ENCODE measurements around the gene SDF4. TPM values are rescaled to one million over a fixed set of nuclear protein-coding genes. Genes with fewer than 3 reads are reported as not detected.

SDF4 gene
- total and polyA plus RNA-seq, 2 of the 13 experiments (the other 11 are each of a cell fraction or from before 2014, with no cell fraction given), result 80.8 to 107 TPM

DNA sequence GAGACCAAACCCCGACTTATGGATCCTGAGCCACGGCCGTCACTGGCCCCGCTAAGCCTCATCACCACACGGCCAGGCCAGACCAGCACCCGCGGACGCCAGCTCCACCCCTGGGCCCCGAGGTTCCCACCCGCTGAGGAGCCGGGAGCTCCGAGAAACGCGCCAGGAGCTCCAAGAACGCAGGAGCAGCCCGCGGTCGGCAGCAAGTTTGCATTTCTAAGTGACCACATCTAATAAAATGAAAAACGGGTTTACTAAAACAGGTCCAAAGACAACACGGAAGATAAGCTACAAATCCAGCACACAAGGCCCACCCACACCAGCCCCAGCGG is 22.8 kb upstream of the SDF4 start:
- H3K4me2 ChIP-seq (ENCODE audit: low read depth, low read length), result no peak overlapping the region
- no peaks in the 10 kb centered on the region for H4K20me1 ChIP-seq (ENCODE audit: insufficient read depth, low read length)
- ChIA-PET CTCF (ENCODE audit: low intra/inter-chr PET ratio, low total read pairs) (no interaction called here), POLR2A (no interaction called here)
- H3K4me3 ChIP-seq (replicated peaks in 1 of 3; ENCODE audit: insufficient read depth in 1 of 3, low read depth in 2 of 3, low read length in 3 of 3), result no peak overlapping the region
- H3K79me2 ChIP-seq (ENCODE audit: insufficient read depth, low read length), result no peaks in the 10 kb centered on the region
- in situ Hi-C loops (cut with HindIII; ENCODE audit: extremely low pct_ligation_motif_present, low pct_unique_long_range_greater_than_20kb), result no loop called here
- WGBS (ENCODE audit: low lambda C conversion rate), result 98% methylated on average over 21 of the region's 21 CpGs
- no peak overlapping the region for H2AFZ ChIP-seq (ENCODE audit: low read length)
- H3K4me1 ChIP-seq (ENCODE audit: insufficient read depth, low read length), result no peaks in the 10 kb centered on the region
- peaks cover 12 to 26% of the 10 kb centered on the region in 2 experiments; a peak in 4 of 5 replicates for H3K36me3 ChIP-seq (replicated peaks in 1 of 2; ENCODE audit: control insufficient read depth in 1 of 2, insufficient read depth in 2 of 2, low read length in 2 of 2)
- no TSS peak for BruUV-seq (replicated peaks)
- H3K27me3 ChIP-seq (ENCODE audit: control insufficient read depth in 1 of 2, insufficient read depth in 2 of 2, low read length in 2 of 2), result no peaks in the 10 kb centered on the region
- DNase-seq (ENCODE audit: low spot score) (no peak), ATAC-seq (no peak), FAIRE-seq (no peak)
- no peak for TF ChIP-seq CTCF (CRISPR knock-in tag; IDR thresholded peaks at IDR 0.05)
- TF ChIP-seq, protein P1, sequence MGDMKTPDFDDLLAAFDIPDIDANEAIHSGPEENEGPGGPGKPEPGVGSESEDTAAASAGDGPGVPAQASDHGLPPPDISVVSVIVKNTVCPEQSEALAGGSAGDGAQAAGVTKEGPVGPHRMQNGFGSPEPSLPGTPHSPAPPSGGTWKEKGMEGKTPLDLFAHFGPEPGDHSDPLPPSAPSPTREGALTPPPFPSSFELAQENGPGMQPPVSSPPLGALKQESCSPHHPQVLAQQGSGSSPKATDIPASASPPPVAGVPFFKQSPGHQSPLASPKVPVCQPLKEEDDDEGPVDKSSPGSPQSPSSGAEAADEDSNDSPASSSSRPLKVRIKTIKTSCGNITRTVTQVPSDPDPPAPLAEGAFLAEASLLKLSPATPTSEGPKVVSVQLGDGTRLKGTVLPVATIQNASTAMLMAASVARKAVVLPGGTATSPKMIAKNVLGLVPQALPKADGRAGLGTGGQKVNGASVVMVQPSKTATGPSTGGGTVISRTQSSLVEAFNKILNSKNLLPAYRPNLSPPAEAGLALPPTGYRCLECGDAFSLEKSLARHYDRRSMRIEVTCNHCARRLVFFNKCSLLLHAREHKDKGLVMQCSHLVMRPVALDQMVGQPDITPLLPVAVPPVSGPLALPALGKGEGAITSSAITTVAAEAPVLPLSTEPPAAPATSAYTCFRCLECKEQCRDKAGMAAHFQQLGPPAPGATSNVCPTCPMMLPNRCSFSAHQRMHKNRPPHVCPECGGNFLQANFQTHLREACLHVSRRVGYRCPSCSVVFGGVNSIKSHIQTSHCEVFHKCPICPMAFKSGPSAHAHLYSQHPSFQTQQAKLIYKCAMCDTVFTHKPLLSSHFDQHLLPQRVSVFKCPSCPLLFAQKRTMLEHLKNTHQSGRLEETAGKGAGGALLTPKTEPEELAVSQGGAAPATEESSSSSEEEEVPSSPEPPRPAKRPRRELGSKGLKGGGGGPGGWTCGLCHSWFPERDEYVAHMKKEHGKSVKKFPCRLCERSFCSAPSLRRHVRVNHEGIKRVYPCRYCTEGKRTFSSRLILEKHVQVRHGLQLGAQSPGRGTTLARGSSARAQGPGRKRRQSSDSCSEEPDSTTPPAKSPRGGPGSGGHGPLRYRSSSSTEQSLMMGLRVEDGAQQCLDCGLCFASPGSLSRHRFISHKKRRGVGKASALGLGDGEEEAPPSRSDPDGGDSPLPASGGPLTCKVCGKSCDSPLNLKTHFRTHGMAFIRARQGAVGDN (CRISPR knock-in tag; IDR thresholded peaks at IDR 0.05), result no peak
- TF ChIP-seq XRCC5 (optimal IDR thresholded peaks at IDR 0.05; ENCODE audit: low read length), result no peak
- no peak for TF ChIP-seq CREM (IDR thresholded peaks at IDR 0.05)
- no peak for TF ChIP-seq CREM (CRISPR knock-in tag; IDR thresholded peaks at IDR 0.05)
- TF ChIP-seq REST (IDR thresholded peaks at IDR 0.05; ENCODE audit: borderline replicate concordance in 1 of 2, low read depth in 1 of 2, low read length in 2 of 2), result no peak
- TF ChIP-seq TFDP1 (CRISPR knock-in tag; IDR thresholded peaks at IDR 0.05; ENCODE audit: borderline replicate concordance), result no peak
- no peak for TF ChIP-seq RFX5 (IDR thresholded peaks at IDR 0.05; ENCODE audit: low read depth, low read length)
- TF ChIP-seq GLMP (CRISPR knock-in tag; IDR thresholded peaks at IDR 0.05; ENCODE audit: borderline replicate concordance), result no peak
- no peak for TF ChIP-seq ZFP41 (CRISPR knock-in tag; IDR thresholded peaks at IDR 0.05; ENCODE audit: borderline replicate concordance)
- H3K27ac ChIP-seq (ENCODE audit: extremely low read length, insufficient read depth, low read length), result no peak overlapping the region
- intact Hi-C loops (cut with micrococcal nuclease; ENCODE audit: unreplicated experiment), result loop anchor here (5.0 kb wide), 1 partner anchor 132 kb away; no protein-coding TSS in a partner anchor
- no peak overlapping the region for H3K9ac ChIP-seq (ENCODE audit: insufficient read depth, low read depth, low read length)
- no peaks in the 10 kb centered on the region for H3K9me3 ChIP-seq (ENCODE audit: low read length)
